ENCODE measurements around the gene PLPP1. TPM values are rescaled to one million over a fixed set of nuclear protein-coding genes. Genes with fewer than 3 reads are reported as not detected.
A peak's percentile ranks its signal among the peaks of the same experiment; 100 is the strongest.

PLPP1 gene
- total RNA-seq: 10 to 100 TPM; 56.8 to 87.8 TPM
- long read RNA-seq, transcript PLPP1-201 (6 exons, 1,550 nt): minor isoform, 33 of 277 reads
- long read RNA-seq, transcript PLPP1-202 (6 exons, 1,597 nt): major isoform, 227 of 277 reads
- long read RNA-seq, partial matches to known transcripts: 3 of 277 reads
- long read RNA-seq, other reads (novel, unspliced or antisense): 14 of 277 reads

GRCh38 chr5:55534436-55535198, at the start of gene PLPP1:
Gene PLPP1 (minus strand): TSS chr5:55534964. CDS start chr5:55534629, 335 bp downstream.
- peak; percentile 95 to 97 for ATAC-seq
- DNase-seq: peak; percentile 94
- intact Hi-C loops (cut with DNase I): loop anchor here in 1 of 2 donors (5.0 to 10.0 kb wide), 4 partner anchors 68 to 150 kb away; no protein-coding TSS in a partner anchor

GRCh38 chr5:55583578-55583977, 48.8 kb upstream of the PLPP1 start:
- no peak for ATAC-seq
- intact Hi-C loops (cut with DNase I): no loop called here
- no peak for DNase-seq

DNA sequence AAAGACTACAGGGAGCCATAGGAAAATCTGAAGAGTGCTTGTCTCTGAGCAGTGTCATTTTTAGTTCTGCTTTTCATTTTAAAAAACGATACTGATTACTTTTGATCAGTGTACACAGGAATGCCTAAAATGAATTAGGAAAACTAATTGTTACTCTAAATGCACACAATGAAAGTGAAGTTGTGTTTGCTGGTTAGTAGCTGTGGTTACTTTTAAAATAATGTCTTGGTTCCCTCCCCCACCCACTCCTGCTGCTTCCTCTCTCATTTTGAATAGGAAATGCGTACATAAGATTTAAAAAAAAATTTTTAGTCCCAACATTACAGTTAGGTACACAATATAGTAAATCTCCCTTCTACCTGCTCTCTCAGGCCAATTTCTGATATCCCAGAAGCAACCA, 47.5 kb upstream of the PLPP1 start:
- intact Hi-C loops (cut with DNase I): no loop called here
- DNase-seq (no peak), ATAC-seq (no peak)

- intact Hi-C loops (cut with DNase I): no loop called here
- DNase-seq (no peak), ATAC-seq (no peak)
These were observed 45.3 kb upstream of the PLPP1 start for GRCh38 chr5:55580042-55580441.

GRCh38 chr5:55578771-55579170, 44.0 kb upstream of the PLPP1 start:
- intact Hi-C loops (cut with DNase I): no loop called here
- ATAC-seq (peak; percentile 81 to 88), DNase-seq (no peak)

DNA sequence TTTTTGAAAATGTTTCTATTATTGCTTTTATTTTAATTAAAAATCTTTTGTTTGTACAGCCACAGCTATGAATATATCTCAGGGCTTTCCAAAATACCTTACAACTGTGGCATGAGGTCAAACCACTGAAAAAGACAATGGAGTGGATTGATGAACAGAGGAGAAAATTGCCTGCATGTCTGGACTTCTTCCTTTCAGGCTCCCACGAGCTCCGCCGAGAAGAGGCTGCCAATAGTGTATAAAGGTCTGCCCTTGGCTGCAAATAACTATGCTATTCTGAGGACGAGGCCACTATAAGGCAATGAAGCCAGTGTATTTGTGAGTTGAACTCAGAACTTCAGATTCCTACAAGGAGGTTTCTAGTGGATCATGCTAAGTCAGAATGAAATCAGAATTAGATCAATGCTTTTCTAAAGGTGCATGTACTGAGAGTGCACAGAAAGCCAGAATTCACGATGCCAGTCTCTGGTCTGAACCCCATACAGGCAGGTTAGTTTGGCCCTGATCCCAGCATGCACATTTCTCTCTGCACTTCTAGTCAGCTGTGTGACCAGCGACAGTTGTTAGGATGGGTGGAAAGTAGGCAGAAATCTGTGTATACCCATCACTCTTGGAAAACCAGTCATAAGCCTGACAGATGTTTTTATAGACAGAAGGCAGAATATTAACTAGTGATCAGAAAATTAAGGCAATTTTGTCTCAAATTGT, 42.7 kb upstream of the PLPP1 start:
- peak; percentile 52 for DNase-seq
- peak; percentile 92 to 94 for ATAC-seq
- intact Hi-C loops (cut with DNase I): no loop called here

GRCh38 chr5:55576661-55577060, 41.9 kb upstream of the PLPP1 start:
- intact Hi-C loops (cut with DNase I): no loop called here
- ATAC-seq (no peak), DNase-seq (no peak)

GRCh38 chr5:55575815-55576583, 41.2 kb upstream of the PLPP1 start:
- intact Hi-C loops (cut with DNase I): no loop called here
- ATAC-seq (no peak), DNase-seq (no peak)

- DNase-seq (no peak), ATAC-seq (no peak)
- intact Hi-C loops (cut with DNase I): no loop called here
These were observed 37.8 kb upstream of the PLPP1 start for GRCh38 chr5:55572600-55572999.

GRCh38 chr5:55572020-55572419, 37.3 kb upstream of the PLPP1 start:
- no peak for ATAC-seq
- intact Hi-C loops (cut with DNase I): no loop called here

DNA sequence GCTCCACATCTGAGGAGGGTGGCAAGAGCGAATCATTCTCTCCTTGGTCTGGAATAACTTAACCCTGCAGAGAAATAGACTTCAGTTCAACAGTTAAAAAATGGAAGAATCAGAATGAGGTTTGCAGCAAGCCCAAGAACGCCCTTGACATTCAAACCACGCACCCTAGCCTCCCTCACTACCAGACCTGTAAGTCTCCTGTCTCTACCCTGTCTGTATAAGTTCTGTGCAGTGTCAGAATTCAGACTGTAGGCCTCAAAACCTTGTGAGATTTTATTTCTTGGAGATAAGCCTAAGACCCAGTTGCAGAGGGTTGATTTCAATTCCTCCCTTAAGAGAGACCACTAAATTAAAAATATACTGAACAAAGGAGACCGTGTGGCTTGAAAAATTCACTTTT, 35.8 kb upstream of the PLPP1 start:
- intact Hi-C loops (cut with DNase I): no loop called here
- ATAC-seq (no peak), DNase-seq (no peak)

More at GRCh38 chr5:55572020-55572419, 37.3 kb upstream of the PLPP1 start:
- no peak for DNase-seq

DNA sequence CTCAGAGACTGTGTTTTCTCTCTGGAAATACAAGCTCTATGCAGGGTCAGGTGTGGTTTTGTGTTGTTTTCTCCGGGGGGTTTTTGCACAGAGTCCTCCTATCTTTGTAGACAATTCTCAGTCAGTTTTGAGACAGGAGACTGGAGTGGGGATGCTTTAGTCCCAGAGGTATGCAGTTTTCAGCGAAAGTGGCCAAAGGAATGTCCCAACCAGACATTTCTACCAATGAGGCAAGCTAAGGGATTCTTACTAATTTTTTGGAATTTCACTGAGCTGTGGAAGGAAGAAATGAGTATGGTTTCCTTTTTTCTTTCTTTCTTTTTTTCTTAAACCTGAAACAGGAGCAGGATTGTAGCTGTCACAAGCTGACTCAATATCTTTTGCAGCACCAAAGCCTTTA, 35.3 kb upstream of the PLPP1 start:
- intact Hi-C loops (cut with DNase I): no loop called here
- DNase-seq: no peak

DNA sequence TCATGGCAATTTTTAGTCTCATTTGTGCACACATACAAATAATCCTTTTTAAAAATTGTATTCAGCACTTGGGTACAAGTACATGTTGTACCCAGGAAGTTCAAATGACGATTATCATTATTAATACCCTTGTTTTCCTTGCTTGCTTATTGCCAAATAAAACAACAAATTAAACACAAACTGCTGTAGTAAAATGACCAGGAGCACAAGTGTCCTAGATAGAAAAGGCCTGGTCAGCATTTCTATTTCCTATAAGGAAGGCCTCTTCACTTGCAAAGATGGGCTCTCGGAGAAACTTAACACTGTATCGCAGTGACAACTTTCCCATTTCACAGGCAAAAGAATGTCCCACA, 34.7 kb upstream of the PLPP1 start:
- ATAC-seq (peak; percentile 17 to 23), DNase-seq (no peak)
- intact Hi-C loops (cut with DNase I): no loop called here

More for the DNA sequence above, 35.3 kb upstream of the PLPP1 start:
- ATAC-seq: peak; percentile 27 to 53

- no peak for DNase-seq
- intact Hi-C loops (cut with DNase I): no loop called here
- ATAC-seq: no peak
These were observed 34.1 kb upstream of the PLPP1 start for GRCh38 chr5:55568654-55569512.

DNA sequence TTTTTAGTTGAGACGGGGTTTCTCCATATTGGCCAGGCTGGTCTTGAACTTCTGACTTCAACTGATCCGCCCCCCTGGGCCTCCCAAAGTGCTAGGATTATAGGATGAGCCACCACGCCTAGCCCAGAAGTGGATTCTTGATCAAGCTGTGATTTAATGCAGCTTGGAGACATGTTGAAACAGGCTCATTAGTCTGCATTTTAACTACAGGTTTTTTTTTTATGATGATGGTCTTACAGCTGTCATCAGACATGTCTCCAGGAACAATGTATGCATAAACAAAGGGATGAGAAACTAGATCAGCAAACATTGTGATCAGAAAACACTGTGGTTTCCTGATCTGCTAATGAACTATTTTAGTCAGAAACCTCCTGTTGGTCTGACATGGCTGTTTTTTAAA, 30.0 kb upstream of the PLPP1 start:
- intact Hi-C loops (cut with DNase I): no loop called here
- ATAC-seq (no peak), DNase-seq (no peak)

GRCh38 chr5:55558484-55558883, 23.7 kb upstream of the PLPP1 start:
- intact Hi-C loops (cut with DNase I): no loop called here
- DNase-seq: no peak
- no peak for ATAC-seq

DNA sequence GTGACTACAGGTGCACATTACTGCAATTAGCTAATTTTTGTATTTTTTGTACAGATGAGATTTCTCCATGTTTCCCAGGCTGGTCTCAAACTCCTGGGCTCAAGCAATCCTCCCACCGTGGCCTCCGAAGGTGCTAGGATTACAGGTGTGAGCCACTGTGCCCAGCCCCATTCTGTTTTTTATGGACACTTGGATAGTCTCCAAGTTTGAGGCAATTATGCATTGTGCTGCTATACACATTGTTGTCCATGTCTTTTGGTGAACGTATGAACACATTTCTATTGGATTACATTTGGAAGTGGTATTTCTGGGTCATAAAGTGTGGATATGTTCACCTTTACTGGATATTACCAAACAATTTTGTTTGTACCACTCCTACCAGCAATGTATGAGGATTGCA, 22.4 kb upstream of the PLPP1 start:
- DNase-seq (no peak), ATAC-seq (no peak)
- intact Hi-C loops (cut with DNase I): no loop called here

- intact Hi-C loops (cut with DNase I): no loop called here
- ATAC-seq (no peak), DNase-seq (no peak)
These were observed 19.9 kb upstream of the PLPP1 start for GRCh38 chr5:55554585-55555202.

Data from left cardiac atrium (tissue), 4 donors.